Skeletal muscle satellite cell (primary cell): Measurements from ENCODE around the gene PTPRN. TPM values are rescaled to one million over a fixed set of nuclear protein-coding genes. Genes with fewer than 3 reads are reported as not detected.

Experiments used
- H3K27me3 ChIP-seq: 2 replicates; pipeline ENCODE4 v1.7.0; 2013; ENCODE audit warnings: low read length; ENCODE audit not compliant: control insufficient read depth, insufficient read depth
- H3K36me3 ChIP-seq: 2 replicates; pipeline ENCODE4 v1.7.0; 2013; ENCODE audit warnings: mild to moderate bottlenecking, control low read depth, low read length; ENCODE audit not compliant: insufficient read depth
- H3K4me1 ChIP-seq: 2 replicates; pipeline ENCODE4 v1.7.0; 2013; ENCODE audit warnings: low read length; ENCODE audit not compliant: control insufficient read depth, insufficient read depth
- H3K4me2 ChIP-seq: 2 replicates; pipeline ENCODE4 v1.7.0; 2013; ENCODE audit warnings: mild to moderate bottlenecking, low read length
- H3K4me3 ChIP-seq: 2 replicates; pipeline ENCODE4 v1.7.0; 2013; ENCODE audit warnings: low read length
- H3K9ac ChIP-seq: 2 replicates; pipeline ENCODE4 v1.7.0; 2013; ENCODE audit warnings: mild to moderate bottlenecking, low read depth, low read length, moderate library complexity
- H3K9me3 ChIP-seq: replicated peaks from 2 replicates; pipeline ENCODE4 v1.7.0; 2013; ENCODE audit warnings: mild to moderate bottlenecking, control low read depth, low read length
- total RNA-seq: library from RNA; depleted of rRNA; stranded (reverse); fragments of >200 nt; gene quantifications from 2 replicates; pipeline ENCODE4 v1.2.3, GENCODE V29; 2012; rRNA removed

Gene PTPRN
- 0.66 and 2.5 TPM in 2 replicates for total RNA-seq

GRCh38 chr2:219309278-219309677 lies at the start of gene PTPRN:
TSS of gene PTPRN (minus strand) at chr2:219309401. CDS start at chr2:219309332, 69 bp downstream.
- no peaks in the 10 kb centered on the region for H3K9me3 ChIP-seq
- H3K4me3 ChIP-seq = peak within 1 kb of the TSS; percentile 30
- H3K27me3 ChIP-seq = peaks cover 31% of the 10 kb centered on the region
- H3K9ac ChIP-seq = no peak within 1 kb of the TSS
- peaks cover 15% of the 10 kb centered on the region for H3K4me1 ChIP-seq
- no peaks in the 10 kb centered on the region for H3K36me3 ChIP-seq
- peak within 1 kb of the TSS; percentile 71 for H3K4me2 ChIP-seq

- H3K9me3 ChIP-seq = no peaks in the 10 kb centered on the region
- peak overlapping the region; percentile 19 for H3K4me3 ChIP-seq
- H3K4me1 ChIP-seq = peaks cover 12% of the 10 kb centered on the region
- H3K27me3 ChIP-seq = peaks cover 72% of the 10 kb centered on the region
- H3K4me2 ChIP-seq = peak overlapping the region; percentile 47
- no peak overlapping the region for H3K9ac ChIP-seq
- H3K36me3 ChIP-seq = no peaks in the 10 kb centered on the region
These were observed 49.2 kb upstream of the PTPRN start for GRCh38 chr2:219358170-219359075.

- no peak overlapping the region for H3K4me2 ChIP-seq
- no peaks in the 10 kb centered on the region for H3K4me1 ChIP-seq
- no peak overlapping the region for H3K4me3 ChIP-seq
- no peak overlapping the region for H3K9ac ChIP-seq
- H3K36me3 ChIP-seq = no peaks in the 10 kb centered on the region
- peaks cover 84% of the 10 kb centered on the region for H3K27me3 ChIP-seq
- no peaks in the 10 kb centered on the region for H3K9me3 ChIP-seq
These were observed 47.6 kb upstream of the PTPRN start for GRCh38 chr2:219356834-219357233.

GRCh38 chr2:219354582-219354981 lies 45.4 kb upstream of the PTPRN start:
- Histone ChIP-seq H3K36me3 (no peaks in the 10 kb centered on the region), H3K4me3 (no peak overlapping the region), H3K9me3 (no peaks in the 10 kb centered on the region), H3K4me1 (no peaks in the 10 kb centered on the region), H3K9ac (no peak overlapping the region), H3K27me3 (peaks cover 88% of the 10 kb centered on the region), H3K4me2 (no peak overlapping the region)

GRCh38 chr2:219353129-219353528 lies 43.9 kb upstream of the PTPRN start:
- no peak overlapping the region for H3K9ac ChIP-seq

GRCh38 chr2:219352448-219353023 lies 43.3 kb upstream of the PTPRN start:
- Histone ChIP-seq H3K27me3 (peaks cover 82% of the 10 kb centered on the region), H3K9ac (no peak overlapping the region), H3K36me3 (no peaks in the 10 kb centered on the region), H3K4me2 (no peak overlapping the region), H3K4me3 (no peak overlapping the region), H3K4me1 (no peaks in the 10 kb centered on the region), H3K9me3 (no peaks in the 10 kb centered on the region)

More at GRCh38 chr2:219353129-219353528, 43.9 kb upstream of the PTPRN start:
- Histone ChIP-seq H3K4me1 (no peaks in the 10 kb centered on the region), H3K36me3 (no peaks in the 10 kb centered on the region), H3K9me3 (no peaks in the 10 kb centered on the region), H3K4me3 (no peak overlapping the region), H3K4me2 (no peak overlapping the region), H3K27me3 (peaks cover 84% of the 10 kb centered on the region)

- H3K9ac ChIP-seq = no peak overlapping the region
- H3K4me3 ChIP-seq = no peak overlapping the region
- no peaks in the 10 kb centered on the region for H3K9me3 ChIP-seq
- H3K36me3 ChIP-seq = no peaks in the 10 kb centered on the region
- H3K4me2 ChIP-seq = no peak overlapping the region
- H3K27me3 ChIP-seq = peaks cover 68% of the 10 kb centered on the region
- H3K4me1 ChIP-seq = no peaks in the 10 kb centered on the region
These were observed 41.6 kb upstream of the PTPRN start for GRCh38 chr2:219350710-219351221.

- H3K36me3 ChIP-seq = no peaks in the 10 kb centered on the region
- H3K4me3 ChIP-seq = no peak overlapping the region
- peaks cover 67% of the 10 kb centered on the region for H3K27me3 ChIP-seq
- H3K4me2 ChIP-seq = no peak overlapping the region
- no peak overlapping the region for H3K9ac ChIP-seq
- no peaks in the 10 kb centered on the region for H3K9me3 ChIP-seq
- no peaks in the 10 kb centered on the region for H3K4me1 ChIP-seq
These were observed 41.0 kb upstream of the PTPRN start for GRCh38 chr2:219350215-219350614.

GRCh38 chr2:219344751-219345430 lies 35.7 kb upstream of the PTPRN start:
- peaks cover 41% of the 10 kb centered on the region for H3K27me3 ChIP-seq
- H3K4me1 ChIP-seq = no peaks in the 10 kb centered on the region
- H3K9ac ChIP-seq = no peak overlapping the region

GRCh38 chr2:219335373-219335786 lies 26.2 kb upstream of the PTPRN start:
- no peak overlapping the region for H3K9ac ChIP-seq
- peaks cover 77% of the 10 kb centered on the region for H3K27me3 ChIP-seq
- no peak overlapping the region for H3K4me3 ChIP-seq
- no peaks in the 10 kb centered on the region for H3K36me3 ChIP-seq
- no peaks in the 10 kb centered on the region for H3K4me1 ChIP-seq
- no peak overlapping the region for H3K4me2 ChIP-seq
- no peaks in the 10 kb centered on the region for H3K9me3 ChIP-seq

More at GRCh38 chr2:219344751-219345430, 35.7 kb upstream of the PTPRN start:
- Histone ChIP-seq H3K36me3 (no peaks in the 10 kb centered on the region), H3K4me3 (no peak overlapping the region), H3K9me3 (no peaks in the 10 kb centered on the region), H3K4me2 (no peak overlapping the region)

GRCh38 chr2:219334076-219334475 lies 24.9 kb upstream of the PTPRN start:
- Histone ChIP-seq H3K27me3 (peaks cover 84% of the 10 kb centered on the region), H3K4me1 (no peaks in the 10 kb centered on the region), H3K4me3 (no peak overlapping the region)

More at GRCh38 chr2:219334076-219334475, 24.9 kb upstream of the PTPRN start:
- Histone ChIP-seq H3K36me3 (no peaks in the 10 kb centered on the region), H3K9ac (no peak overlapping the region), H3K4me2 (no peak overlapping the region), H3K9me3 (no peaks in the 10 kb centered on the region)
